NOMO-1 (cell line): ENCODE data around the gene KRTAP5-3.
"Not testable (repeated sequence)": the region's sequence is repeated elsewhere in the genome, so short reads cannot be mapped to it uniquely, and the experiment has no call there.

Experiments
- DNase-seq, 2 experiments: peaks; one replicate each; lab custom pipeline; 2025; ENCODE audit not compliant: unreplicated experiment in 2 of 2; lab: John Stamatoyannopoulos, UW

The KRTAP5-3 gene

DNA sequence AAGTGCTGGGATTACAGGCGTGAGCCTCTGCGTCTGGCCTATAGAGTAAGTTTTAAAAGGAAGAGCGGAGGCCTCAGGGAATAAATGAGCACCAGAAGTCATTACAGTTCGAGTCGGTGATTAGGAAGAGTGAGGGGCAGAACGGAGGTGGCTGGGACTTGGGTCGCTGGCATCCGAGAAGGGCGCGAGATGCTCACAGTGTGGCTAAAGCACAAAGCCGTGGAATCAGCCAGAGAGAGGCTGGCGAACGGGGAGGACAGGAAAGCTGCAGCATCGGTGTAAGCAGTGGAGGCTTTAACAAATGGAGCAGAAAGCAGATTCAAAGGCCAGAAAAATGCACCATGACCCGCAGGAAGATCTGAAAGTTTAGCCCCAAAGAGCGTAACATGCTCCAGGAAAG lies 16.4 kb upstream of the KRTAP5-3 start:
- no peak for DNase-seq

DNA sequence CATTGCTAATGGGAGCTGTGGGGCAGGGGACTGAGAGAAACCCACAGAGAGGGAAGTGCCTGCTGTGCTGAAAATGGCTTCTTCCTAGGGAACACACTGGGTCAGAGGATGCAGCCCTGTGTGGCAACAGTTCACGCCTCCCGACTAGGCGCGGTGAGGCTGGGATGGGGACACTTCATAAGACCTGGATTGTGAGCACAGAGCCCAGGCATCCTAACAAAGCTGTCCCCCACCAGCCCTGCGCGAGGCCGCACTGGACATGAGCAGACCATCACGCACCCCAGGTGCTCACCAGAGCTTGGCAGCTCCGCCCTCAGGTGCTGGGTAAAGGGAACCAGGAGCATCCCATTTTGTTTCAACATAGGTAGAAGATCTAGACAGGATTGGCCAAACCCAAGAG lies 15.5 kb upstream of the KRTAP5-3 start:
- no peak for DNase-seq

DNA sequence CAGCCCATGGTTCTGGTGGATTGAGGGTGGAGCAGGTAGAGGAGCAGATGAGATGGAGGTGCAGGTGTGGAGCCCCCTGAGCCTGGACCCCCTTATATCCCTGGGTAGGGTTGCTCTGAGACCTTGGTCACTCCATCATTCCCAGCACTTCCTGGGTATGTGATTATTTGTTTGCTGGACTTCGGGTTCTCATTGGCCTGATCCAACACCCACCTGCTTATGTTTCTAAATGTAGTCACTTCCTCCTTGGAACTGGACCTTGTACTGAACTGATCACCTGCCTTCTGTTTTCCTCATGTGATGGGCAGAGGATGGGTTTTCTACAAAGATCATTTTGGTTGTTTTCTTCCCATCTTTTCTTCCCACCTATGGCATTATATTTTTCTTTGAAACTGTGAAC lies 13.8 kb upstream of the KRTAP5-3 start, which contains the start of gene KRTAP5-4:
KRTAP5-4 (minus strand) TSS at position 53 of the 400 bp plus-strand sequence; CDS start at position 8, 45 bp downstream.
- DNase-seq, result no peak

DNA sequence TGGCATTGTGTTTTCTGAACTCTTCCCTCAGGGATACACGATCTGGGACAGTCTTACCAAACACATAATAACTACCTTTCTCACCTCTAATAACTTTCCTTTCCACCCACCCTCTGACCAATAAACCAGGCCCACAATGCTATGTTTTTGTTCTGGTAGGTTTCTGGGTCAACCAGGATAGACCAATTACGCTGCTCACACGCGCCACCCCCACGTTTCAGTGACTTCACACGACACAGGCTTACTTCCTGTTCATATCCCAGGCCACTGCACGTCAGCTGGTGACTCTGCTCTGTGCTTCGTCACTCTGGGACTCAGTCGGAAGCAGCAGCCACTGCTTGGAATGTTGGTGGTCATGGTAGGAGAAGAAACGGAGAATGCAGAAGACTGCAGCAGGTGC lies 11.2 kb upstream of the KRTAP5-3 start:
- no peak for DNase-seq

DNA sequence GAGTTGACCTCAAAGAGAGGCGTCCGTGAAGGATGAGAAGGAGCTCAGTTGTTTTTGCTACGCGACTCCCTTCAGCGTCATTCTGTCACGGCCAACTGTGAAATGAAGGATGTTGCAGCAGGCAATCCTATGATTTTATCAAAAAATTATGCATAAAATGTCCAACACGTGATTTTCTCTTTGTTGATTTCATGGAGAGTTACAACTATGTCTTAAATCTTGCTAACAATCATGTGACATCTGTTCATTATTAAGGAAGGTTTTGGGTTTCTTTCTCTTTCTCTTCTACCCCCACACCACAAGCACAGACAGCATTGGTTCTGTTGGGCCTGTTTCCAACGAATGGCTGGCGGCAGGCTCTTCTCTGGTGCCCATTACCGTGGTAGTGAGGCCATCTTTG lies 10.0 kb upstream of the KRTAP5-3 start:
- DNase-seq, result no peak

DNA sequence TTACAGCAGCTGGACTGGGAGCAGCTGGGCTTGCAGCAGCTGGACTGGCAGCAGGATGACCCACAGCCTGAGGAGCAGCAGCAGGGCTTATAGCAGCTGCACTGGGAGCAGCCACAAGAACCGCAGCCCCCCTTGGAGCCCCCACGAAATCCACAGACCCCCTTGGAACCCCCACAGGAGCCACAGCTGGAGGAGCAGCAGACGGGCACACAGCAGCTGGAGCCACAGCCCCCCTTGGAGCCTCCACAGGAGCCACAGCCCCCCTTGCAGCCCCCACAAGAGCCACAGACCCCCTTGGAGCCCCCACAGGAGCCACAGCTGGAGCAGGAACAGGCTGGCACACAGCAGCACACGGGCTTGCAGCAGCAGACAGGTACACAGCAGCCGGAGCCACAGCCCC lies 362 bp downstream of the KRTAP5-3 start:
- not testable (repeated sequence) for DNase-seq

DNA sequence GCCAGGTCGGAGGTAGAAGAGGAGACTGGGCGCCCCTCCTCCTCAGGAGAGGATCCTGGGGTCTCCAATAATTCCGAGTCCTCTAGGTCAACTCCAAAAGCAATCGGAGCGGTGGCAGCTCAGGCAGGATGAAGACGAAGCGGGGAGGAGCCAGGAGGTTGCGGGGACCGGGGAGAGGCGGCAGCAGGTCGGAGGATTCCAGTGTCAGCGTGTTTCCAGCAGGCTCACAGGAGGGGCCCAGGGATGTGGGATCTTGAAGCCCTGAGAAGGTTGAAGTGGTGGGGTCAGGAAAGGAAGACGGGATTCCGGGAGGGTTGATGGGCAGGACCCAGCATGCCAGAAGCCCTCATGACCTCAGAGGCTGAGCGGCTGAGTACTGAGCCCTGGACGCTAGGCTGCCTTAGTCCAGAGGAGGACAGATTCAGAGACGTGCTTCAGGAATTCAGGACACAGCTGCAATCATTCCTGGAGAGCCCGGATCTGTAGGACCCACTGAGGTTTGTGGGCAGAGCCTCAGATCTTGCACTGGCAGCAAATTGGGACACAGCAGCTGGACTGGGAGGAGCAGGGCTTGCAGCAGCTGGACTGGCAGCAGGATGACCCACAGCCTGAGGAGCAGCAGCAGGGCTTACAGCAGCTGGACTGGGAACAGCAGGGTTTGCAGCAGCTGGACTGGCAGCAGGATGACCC lies 962 bp downstream of the KRTAP5-3 start:
- DNase-seq, result not testable (repeated sequence)

DNA sequence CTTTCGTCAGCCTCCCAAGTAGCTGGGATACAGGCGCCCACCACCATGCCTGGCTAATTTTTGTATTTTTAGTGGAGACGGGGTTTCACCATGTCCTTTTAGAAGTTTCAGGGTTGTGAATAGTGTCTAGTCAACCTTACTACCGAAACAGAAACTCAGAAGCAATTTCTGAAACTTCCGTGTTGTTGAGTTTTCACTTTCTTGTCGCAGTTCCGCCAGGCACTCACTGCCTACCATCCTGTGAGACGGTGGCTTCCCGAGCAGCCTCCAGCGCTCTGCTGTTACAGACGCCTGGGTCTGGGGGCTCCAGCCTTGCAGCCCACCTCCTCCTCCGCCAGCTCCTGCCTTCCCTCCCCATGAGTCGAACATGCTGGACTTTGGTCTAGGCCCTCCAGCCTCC lies 2.3 kb downstream of the KRTAP5-3 start:
- peak; percentile 10 to 63 for DNase-seq

DNA sequence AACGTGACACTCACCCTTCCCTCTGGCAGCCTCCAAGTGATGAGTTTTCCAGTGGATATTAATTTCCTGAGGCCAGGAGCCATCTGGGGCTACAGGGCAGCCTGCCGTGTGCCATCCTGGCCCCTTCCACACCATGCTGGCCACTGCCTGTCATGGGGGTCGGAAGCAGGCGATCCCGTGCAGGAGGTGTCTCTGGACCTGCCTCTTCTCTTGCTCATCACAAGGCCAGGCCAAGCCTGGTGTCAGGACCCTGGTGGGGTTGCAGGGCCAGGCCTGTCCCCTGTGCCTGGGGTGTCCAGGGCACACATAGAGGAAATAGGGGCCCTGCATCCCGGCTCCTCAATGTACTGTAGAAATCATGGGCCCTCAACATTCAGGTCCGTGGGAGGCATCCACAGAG lies 3.6 kb downstream of the KRTAP5-3 start:
- DNase-seq, result no peak

DNA sequence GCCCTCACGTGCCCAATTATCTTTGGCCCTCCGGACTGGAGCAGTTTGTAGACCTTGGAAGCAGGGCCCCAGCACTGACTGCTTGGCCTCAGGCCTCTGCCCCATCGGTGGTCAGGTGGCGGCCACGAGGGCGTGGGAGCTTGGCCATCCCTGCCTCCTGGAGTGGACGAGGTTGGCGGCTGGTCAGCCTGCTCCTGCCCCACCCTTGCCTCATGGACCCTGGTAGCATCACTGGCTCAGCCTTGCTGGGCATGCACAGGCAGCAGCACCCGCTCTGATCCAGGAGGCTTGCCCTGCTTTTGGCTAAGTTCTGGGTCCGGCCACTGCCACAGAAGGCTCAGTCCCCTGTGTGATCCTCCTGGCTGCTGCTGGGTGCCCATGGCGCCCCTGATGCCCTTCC lies 4.1 kb downstream of the KRTAP5-3 start:
- no peak for DNase-seq

DNA sequence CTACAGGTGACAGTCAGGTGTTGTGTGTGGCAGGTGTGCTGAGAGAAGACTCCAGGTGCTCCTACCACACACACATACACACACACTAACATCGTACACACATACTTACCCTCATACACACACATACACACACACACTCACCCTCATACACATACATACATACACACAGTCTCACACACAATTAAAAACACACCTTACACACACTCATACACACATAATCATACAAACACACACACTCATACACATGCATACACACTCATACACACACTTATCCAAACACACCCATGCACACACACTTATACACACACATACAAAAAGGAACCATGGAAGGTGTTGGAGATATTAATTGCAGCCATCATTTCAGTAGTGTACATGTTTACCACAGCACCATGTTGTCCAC lies 4.6 kb downstream of the KRTAP5-3 start:
- no peak for DNase-seq

DNA sequence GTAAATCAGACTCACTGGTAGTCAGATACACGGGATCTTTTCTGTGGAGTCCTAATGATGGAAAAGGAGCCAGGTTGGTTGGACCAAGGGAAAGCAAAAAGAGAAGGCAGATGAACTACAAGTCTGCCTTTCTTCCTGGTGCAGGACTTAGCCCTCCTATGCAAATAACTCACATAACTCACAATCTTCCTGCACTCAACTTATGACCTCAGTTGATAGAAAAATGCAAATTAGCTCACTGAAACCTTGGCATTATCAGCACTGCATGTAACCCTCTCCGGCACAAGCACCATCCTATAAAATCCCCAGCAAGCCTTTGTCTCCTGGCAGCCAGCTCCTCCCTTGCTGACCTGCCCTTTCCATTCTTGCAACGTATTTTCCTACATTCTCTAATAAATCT lies 6.6 kb downstream of the KRTAP5-3 start:
- DNase-seq, result not testable (repeated sequence)

DNA sequence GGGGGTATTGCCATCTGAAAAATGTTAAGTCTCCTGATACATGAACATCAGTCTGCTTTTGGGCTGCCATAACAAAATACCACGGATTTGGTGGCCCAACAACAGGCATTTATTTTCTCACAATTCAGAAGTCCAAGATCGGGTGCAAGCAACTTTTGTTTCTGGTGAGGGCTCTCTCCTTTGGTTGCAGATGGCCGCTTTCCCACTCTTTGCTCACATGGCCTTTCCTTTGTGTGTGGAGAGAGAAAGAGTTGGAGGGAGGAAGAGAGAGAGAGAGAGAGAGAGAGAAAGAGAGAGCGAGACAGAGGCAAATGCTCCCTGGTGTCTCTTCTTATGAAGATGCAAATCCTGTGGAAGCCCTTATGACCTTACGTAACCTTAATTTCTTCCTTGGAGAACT lies 7.6 kb downstream of the KRTAP5-3 start:
- DNase-seq, result no peak

DNA sequence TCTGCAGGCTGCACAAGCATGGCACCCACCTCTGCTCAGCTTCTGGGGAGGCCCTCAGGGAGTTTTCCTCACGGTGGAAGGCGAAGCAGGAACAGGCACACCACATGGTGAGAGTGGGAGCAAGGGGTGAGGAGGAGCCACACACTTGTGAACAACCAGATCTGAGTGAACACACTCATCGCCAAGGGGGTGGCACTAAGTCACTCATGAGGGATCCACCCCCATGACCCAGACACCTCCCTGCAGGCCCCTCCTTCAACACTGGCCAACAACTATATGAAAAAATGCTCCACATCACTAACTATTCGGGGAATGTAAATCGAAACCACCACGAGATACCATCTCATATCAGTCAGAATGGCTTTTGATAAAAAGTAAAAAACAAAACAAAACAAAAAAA lies 9.4 kb downstream of the KRTAP5-3 start:
- no peak for DNase-seq

DNA sequence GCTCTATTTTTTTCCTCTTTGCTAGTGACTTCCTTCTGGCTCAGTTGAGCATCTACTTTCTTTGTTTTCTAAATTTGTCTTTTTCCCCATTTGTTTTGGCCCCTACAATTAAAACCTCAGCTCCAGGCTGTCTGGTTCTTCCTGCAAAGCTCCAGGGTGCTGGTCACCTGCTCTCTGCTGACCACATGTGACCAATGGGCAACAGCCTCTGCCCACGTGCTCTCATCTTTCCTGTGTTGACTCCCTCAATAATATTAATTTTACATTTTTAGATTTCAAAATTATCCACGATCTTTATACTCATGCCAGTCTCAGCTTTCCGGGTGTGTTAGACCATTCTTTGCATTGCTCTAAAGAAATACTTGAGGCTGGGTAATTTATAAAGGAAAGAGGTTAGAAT lies 9.9 kb downstream of the KRTAP5-3 start:
- DNase-seq, result not testable (repeated sequence)

DNA sequence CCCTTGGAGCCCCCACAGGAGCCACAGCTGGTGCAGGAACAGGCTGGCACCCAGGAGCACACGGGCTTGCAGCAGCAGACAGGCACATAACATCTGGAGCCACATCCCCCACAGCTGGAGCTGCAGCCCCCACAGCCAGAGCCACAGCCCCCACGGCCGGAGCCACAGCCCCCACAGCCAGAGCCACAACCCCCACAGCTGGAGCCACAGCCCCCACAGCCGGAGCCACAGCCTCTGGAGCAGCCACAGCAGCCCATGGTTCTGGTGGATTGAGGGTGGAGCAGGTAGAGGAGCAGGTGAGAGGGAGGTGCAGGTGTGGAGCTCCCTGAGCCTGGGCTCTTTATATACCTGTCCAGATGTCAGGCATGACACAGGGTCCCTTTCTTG lies 10.3 kb downstream of the KRTAP5-3 start, which contains the start of gene KRTAP5-2:
KRTAP5-2 (minus strand) TSS at position 301 of the 387 bp plus-strand sequence; CDS start at position 257, 44 bp downstream.
- DNase-seq, result no peak

DNA sequence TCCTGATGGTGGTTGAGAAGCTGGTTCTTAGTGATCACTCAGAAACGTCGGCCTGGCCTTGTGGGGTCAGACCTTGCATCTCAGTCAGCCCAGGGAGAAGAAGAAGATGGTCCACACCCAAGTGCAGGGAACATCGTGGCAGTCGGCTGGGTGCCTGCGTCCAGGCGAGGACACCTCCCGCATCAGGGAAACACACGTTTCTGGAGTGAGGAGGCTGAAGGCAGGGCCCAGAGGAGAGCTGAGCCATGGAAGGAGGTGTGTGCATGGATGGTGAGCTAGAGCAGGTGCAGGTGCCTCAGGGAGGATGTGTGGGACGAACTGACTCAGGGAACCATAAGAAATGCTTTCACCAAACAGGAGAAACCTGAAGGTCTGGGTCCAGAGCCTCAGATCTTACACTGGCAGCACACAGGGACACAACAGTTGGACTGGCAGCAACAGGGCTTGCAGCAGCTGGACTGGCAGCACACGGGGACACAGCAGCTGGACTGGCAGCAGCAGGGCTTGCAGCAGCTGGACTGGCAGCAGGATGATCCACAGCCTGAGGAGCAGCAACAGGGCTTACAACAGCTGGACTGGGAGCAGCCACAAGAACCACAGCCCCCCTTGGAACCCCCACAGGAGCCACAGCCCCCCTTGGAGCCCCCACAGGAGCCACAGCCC lies 10.8 kb downstream of the KRTAP5-3 start:
- DNase-seq, result no peak

DNA sequence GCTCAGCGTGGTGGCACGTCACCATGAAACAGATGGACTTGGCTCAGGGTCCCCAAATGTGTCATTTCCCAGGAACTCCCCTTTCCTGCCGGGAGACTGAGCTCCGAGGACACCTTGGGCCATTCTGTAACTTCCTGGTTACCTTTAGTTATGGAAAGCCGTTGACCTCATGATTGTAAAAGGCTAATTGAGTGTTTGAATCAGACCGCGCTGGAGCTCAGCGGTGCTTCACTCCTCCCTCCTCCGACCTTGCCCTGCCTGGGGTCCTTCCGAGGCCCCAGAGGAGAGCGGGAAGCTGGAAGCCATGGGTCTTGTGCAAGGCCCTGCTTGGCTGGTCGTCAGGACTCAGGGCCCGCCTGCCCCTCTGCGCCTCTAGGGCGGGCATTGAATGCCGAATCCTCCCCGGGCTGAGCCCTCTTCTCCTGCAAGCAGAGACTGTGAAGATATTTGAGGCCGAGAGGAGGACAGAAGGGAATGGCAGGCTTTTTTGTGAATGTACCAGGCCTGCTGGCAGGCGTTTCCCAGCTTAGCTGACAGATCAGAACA lies 11.6 kb downstream of the KRTAP5-3 start:
- not testable (repeated sequence) for DNase-seq

DNA sequence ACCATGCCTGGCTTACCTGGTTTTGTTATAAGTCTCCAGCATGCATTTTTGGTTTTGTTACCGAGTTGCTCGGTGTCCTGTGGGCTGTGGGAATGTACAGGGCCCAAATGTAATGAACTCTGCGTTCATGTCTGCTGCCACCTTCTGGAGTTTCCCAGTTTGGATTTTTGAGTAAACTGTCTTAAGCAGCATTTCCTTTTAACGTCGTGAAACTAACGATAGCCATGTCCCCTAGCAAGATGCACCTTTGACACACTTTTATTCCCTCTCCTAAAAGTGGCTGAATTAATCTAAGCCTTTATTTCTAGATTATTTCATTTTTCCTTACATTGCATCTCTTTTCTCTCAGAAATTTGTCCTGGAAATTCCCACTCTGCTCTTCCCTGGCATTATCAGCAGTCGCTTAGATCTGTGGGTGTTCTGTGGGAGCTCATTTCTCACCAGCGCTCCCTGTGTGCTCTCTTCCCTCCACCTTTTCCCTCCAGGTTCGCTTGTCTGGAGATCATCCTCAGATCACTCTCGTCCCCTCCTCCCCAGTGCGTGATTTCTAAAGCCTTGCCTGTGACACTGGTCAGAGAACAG lies 12.2 kb downstream of the KRTAP5-3 start:
- not testable (repeated sequence) for DNase-seq

DNA sequence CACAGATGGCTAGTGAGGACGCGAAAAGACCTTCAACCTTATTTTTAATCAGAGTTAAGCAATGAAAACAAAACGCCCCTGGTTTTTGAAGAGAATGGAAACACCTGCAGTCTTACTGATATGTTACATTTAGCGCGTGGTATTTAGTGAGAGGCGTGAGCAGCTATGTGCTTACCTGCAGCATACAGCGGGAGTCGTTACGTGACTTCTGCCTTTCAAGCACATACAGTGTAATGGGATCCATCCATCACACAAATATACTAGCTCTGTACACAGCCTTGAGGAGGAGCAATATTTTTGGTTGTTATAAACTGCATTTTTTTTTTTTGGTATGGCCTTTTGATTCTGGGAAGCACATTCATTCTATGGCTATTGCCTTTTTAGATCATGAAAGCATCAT lies 15.6 kb downstream of the KRTAP5-3 start:
- DNase-seq, result no peak

DNA sequence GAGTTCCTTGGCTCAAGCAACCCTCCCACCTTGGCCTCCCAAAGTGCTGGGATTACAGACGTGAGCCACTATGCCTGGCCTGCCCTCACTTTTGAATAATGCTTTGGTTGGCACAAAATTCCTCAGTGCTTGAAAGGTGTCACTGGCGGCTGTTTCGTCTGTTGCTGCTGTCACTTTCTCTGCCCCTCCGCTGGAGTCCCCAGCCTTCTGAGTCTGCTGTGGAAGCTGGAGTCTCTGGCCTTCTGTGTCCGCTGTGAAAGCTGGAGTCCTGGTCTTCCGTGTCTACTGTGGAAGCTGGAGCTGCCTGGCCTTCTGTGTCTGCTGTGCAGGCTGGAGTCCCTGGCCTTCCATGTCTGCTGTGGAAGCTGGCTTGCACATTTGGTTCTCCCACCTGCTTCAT lies 18.3 kb downstream of the KRTAP5-3 start:
- DNase-seq, result no peak
